Superior temporal gyrus (tissue), 1 donor: Measurements from ENCODE around the gene IL17A.

Experiments
- DNase-seq: peaks from one replicate; pipeline ENCODE4 v3.0.0-alpha.2; 2016; ENCODE audit errors: extremely low spot score

The IL17A gene

GRCh38 chr6:52186075-52186474 is at the start of gene IL17A:
TSS of gene IL17A (plus strand) at chr6:52186375. CDS start at chr6:52186432, 57 bp downstream.
- DNase-seq: no peak

- DNase-seq: no peak
Observed at GRCh38 chr6:52136934-52137467, 49.2 kb upstream of the IL17A start.

- DNase-seq: no peak
Observed at GRCh38 chr6:52138284-52138683, 47.9 kb upstream of the IL17A start.

GRCh38 chr6:52139985-52140680 is 46.0 kb upstream of the IL17A start:
- DNase-seq: no peak

- no peak for DNase-seq
Observed at GRCh38 chr6:52141596-52141995, 44.6 kb upstream of the IL17A start.

- no peak for DNase-seq
Observed at GRCh38 chr6:52142556-52142955, 43.6 kb upstream of the IL17A start.

- no peak for DNase-seq
Observed at GRCh38 chr6:52143551-52143950, 42.6 kb upstream of the IL17A start.

- DNase-seq: no peak
Observed at GRCh38 chr6:52144196-52145076, 41.7 kb upstream of the IL17A start.

- no peak for DNase-seq
Observed at GRCh38 chr6:52146851-52147445, 39.2 kb upstream of the IL17A start.

GRCh38 chr6:52149076-52149475 is 37.1 kb upstream of the IL17A start:
- DNase-seq: no peak

- DNase-seq: no peak
Observed at GRCh38 chr6:52149949-52150348, 36.2 kb upstream of the IL17A start.

GRCh38 chr6:52152070-52152423 is 34.1 kb upstream of the IL17A start:
- no peak for DNase-seq

GRCh38 chr6:52152711-52153160 is 33.4 kb upstream of the IL17A start:
- DNase-seq: no peak

- no peak for DNase-seq
Observed at GRCh38 chr6:52154381-52154780, 31.8 kb upstream of the IL17A start.

- DNase-seq: no peak
Observed at GRCh38 chr6:52155791-52156576, 30.2 kb upstream of the IL17A start.

GRCh38 chr6:52157301-52157941 is 28.8 kb upstream of the IL17A start:
- DNase-seq: no peak

- no peak for DNase-seq
Observed at GRCh38 chr6:52160472-52161104, 25.6 kb upstream of the IL17A start.

GRCh38 chr6:52161689-52162438 is 24.3 kb upstream of the IL17A start:
- no peak for DNase-seq

GRCh38 chr6:52162940-52163908 is 23.0 kb upstream of the IL17A start:
- peak; percentile 40 for DNase-seq
